Epithelial cell of proximal tubule (primary cell): ENCODE results near the gene C13orf42. TPM values are rescaled to one million over a fixed set of nuclear protein-coding genes. Genes with fewer than 3 reads are reported as not detected.

Experiments used
- DNase-seq: peaks from one replicate; pipeline ENCODE4 v3.0.0-alpha.2; 2011; ENCODE audit warnings: low read depth
- H3K4me3 ChIP-seq: 2 replicates; pipeline ENCODE4 v1.5.1; 2011; ENCODE audit warnings: low read depth, mild to moderate bottlenecking, low read length
- CTCF ChIP-seq: conservative IDR thresholded peaks from 2 replicates; pipeline ENCODE4 v1.5.1; 2012; ENCODE audit warnings: low read depth, mild to moderate bottlenecking, low read length
- total RNA-seq: library from RNA; depleted of rRNA; stranded (reverse); fragments of >200 nt; gene quantifications from 2 replicates; pipeline ENCODE4 v1.2.3, GENCODE V29; 2015

C13orf42 gene
- total RNA-seq, 1 donor from 2014 or later: not detected

DNA sequence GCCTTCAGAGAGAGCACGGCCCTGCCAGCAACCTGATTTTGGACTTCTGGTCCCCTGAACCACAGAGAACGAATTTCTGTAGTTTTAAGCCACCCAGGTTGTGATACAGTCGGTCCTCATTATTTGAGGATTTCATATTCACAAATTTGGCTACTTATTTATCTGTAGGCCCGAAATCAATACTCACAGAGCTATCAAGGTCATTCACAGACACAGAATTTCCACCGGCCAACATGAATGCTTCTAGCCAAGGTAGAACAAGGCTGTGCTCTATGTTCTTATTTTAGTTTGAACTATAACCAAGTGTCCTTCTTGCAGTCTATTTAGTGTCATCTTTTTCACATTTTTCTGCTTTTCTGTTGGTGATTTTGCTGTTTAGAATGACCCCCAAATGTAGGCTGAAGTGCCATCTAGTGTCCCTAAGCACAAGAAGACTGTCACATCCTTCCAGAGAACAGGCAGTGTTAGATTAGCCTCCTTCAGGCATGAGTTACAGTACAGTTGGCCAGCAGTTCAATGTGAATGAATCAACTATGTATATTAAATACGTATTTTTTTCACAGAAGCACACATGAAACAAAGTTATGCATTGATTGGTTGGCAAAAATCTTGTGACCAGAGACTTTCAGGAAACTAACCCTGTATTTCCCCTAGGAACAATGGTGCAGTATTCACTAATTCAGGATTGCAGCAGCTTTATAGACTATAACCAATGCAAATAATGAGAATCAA lies 63.5 kb downstream of the C13orf42 start:
- TF ChIP-seq CTCF: no peak
- H3K4me3 ChIP-seq: no peak overlapping the region
- DNase-seq: no peak

DNA sequence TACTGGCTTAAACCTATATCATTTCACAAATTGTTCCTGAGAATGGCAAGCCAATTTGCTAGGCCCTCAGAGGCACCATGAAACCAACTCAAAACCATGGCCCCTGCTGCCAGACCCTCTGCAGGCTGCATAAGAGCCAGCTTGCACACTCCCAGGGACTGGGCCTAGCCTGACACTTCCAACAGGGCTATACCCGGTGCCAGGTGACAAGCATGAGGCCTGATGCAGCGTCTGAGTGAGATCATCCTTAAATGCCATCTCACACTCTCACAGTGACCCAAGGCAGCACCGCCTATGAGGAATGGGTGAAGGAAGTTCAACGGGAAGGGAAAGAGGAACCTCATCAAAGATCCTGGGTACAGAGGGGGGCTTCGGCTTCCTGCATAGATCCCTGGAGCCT lies 65.6 kb downstream of the C13orf42 start:
- TF ChIP-seq CTCF: no peak
- H3K4me3 ChIP-seq: no peak overlapping the region
- no peak for DNase-seq

GRCh38 chr13:51044023-51044665 lies 66.9 kb downstream of the C13orf42 start:
- no peak for TF ChIP-seq CTCF
- DNase-seq: no peak
- no peak overlapping the region for H3K4me3 ChIP-seq

- TF ChIP-seq CTCF: no peak
- no peak overlapping the region for H3K4me3 ChIP-seq
- no peak for DNase-seq
Observed at GRCh38 chr13:51043310-51043709, 67.8 kb downstream of the C13orf42 start.

DNA sequence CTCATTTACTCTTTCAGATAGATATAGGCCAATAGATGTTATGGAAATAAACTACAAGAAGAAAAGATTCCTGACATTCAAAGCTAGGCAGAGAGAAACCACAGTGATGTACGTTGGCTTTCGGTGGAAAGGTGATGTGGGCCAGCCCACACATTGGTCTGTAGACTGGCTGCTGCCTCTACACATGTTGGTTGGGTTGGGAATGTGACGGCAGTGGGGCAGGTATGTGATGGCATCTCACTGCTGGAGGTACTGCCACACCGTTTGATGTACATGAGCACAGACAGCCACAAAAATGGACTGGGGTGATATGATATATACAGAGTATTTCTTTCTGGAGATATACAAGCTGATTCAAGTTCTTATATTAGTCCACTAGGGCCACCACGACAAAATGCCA lies 69.4 kb downstream of the C13orf42 start:
- no peak overlapping the region for H3K4me3 ChIP-seq
- TF ChIP-seq CTCF: no peak
- DNase-seq: no peak

GRCh38 chr13:51041126-51041525 lies 69.9 kb downstream of the C13orf42 start:
- no peak for DNase-seq
- no peak overlapping the region for H3K4me3 ChIP-seq
- TF ChIP-seq CTCF: no peak

DNA sequence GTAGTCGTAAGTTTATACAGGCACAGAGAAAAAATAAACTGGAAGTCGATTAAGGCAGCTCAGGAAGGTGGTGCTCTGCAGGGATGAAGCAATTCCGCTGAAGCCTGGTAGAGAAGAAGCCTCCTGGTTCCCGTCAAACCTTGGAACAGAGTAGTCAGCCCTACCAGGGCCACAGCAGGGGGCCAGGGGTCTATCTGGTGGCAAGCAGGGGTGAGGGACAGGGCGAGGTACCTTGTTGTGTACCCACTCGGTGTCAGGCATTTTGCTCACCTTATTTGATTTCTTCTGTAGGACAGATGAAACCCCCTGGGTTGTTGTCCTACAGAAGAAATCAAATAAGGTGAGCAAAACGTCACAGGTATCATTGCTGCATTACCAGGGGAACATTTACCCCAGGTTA lies 70.6 kb downstream of the C13orf42 start:
- no peak for DNase-seq
- no peak overlapping the region for H3K4me3 ChIP-seq
- TF ChIP-seq CTCF: no peak
